IPS-18c (cell line): ENCODE results near the gene S100A4.
A peak's percentile ranks its signal among the peaks of the same experiment; 100 is the strongest.
"Not testable (repeated sequence)": the region's sequence is repeated elsewhere in the genome, so short reads cannot be mapped to it uniquely, and the experiment has no call there.

Experiments
- H3K4me3 ChIP-seq: 2 replicates; pipeline ENCODE4 v1.7.0; 2013; ENCODE audit warnings: low read depth, mild to moderate bottlenecking, low read length, moderate library complexity; ENCODE audit not compliant: insufficient read depth
- H3K9me3 ChIP-seq: one replicate; pipeline ENCODE4 v1.6.1; 2013; ENCODE audit warnings: mild to moderate bottlenecking, low read length, moderate library complexity; ENCODE audit not compliant: control insufficient read depth, insufficient read depth

S100A4 gene

DNA sequence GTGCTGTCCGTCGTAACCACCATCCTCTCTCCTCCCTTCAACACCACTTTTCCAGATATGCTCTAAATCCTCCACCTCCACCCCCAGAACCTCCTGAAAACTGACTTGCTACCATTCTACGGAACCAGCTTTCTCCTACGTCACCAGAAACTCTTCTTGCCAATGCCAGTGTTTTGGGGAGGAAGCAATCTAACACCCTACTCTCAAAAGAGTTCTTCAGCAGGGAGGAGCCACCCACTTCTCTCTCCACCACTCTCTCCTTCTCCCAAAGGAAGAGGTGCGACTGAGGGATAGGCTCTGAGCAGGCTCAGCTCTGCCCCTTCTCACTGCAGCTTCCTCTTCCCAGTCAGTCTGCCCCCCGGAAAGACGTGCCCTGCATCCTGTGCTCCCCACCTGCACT lies 26.1 kb upstream of the S100A4 start:
- Histone ChIP-seq H3K9me3 (peaks cover 4% of the 10 kb centered on the region), H3K4me3 (no peak overlapping the region)

DNA sequence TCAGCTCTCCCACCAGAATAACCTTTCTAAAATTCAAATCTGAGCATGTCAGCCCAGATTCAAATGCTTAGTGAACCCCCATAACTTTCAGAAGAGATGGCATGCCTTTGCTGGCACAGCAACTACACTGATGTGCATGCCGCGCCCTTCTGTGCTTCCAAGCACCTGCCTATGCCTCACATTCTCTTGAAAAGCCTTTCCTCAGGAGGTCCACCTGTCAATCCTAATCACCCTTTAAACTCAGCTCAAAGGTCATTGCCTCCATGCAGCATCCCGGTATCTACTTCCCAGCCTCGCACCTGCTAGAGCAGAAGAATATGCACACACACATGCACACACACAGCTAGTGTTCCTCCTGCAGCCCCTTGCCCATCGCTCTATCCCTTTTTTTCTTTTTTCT lies 25.3 kb upstream of the S100A4 start:
- Histone ChIP-seq H3K9me3 (peaks cover 4% of the 10 kb centered on the region), H3K4me3 (no peak overlapping the region)

DNA sequence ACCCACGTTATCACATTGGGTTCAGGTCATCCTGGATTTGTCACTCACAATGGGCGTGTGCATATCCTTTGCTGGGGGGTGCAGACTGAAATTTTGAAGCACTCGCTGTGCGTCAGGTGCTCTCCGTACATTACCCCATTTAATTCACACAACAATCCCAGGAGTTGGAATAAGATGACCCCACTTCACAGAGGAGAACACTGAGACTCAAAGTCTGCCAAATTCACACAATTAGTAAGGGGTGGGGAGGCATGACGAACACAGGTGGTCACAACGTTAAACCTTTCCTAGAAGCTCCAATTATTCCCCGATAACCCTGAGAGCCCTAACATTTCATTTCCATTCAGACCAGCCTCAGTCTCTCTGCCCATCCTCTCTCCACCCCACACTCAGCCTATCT lies 23.9 kb upstream of the S100A4 start:
- H3K4me3 ChIP-seq, result no peak overlapping the region

GRCh38 chr1:153568367-153569099 lies 22.9 kb upstream of the S100A4 start:
- no peak overlapping the region for H3K4me3 ChIP-seq
- H3K9me3 ChIP-seq, result peaks cover 2% of the 10 kb centered on the region

More for the DNA sequence above, 23.9 kb upstream of the S100A4 start:
- H3K9me3 ChIP-seq, result peaks cover 2% of the 10 kb centered on the region

- Histone ChIP-seq H3K9me3 (peaks cover 2% of the 10 kb centered on the region), H3K4me3 (no peak overlapping the region; the same call in 1 of the 2 replicates)
Observed at GRCh38 chr1:153567621-153568366, 22.2 kb upstream of the S100A4 start.

GRCh38 chr1:153566414-153567371 lies 21.1 kb upstream of the S100A4 start:
- Histone ChIP-seq H3K9me3 (no peaks in the 10 kb centered on the region), H3K4me3 (no peak overlapping the region)

DNA sequence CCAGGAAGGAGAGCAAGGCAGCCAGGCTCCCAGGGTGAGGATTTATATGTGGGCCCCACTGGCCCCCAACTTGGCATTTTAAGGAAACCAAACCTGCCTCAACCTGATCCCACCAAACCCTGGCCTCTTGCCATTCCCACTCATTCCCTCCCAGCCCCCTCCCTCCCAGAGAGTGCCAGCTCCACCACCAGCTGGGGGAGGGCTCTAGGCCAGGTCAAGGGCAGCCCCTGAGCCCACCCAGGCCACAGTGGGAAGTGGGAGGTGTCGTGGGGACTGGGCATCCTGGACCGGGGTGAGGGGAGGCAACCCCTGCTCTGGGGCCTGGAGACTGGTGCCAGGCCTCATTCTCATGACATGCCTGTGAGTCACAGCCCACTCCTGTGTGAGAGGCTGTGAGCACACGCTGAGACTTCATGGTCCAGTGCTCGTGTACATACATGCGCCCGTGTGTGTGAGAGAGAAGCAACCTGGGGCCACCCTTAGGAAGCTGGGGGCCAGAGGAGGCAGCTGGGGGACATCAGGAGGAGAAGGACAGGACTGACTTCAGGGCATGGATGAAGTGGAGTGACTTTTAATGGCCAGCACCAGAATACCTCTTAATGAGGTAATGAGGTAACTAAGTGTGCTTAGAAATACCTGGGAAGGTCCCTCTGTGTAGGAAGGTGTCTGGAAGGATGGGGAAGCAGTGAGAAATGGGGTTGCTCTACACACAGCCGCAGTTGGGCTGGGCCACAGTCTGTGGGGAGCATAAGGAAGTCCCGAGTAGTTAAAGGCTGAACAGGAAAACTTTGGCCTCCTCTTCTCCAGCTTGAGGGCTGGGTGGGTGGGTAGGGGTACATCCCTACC lies 20.1 kb upstream of the S100A4 start, which contains the start of gene S100A2:
TSS of gene S100A2 (minus strand) at position 316 of the 846 bp plus-strand sequence. CDS start 1,967 bp downstream, outside the sequence.
- Histone ChIP-seq H3K9me3 (no peaks in the 10 kb centered on the region), H3K4me3 (peak within 1 kb of the TSS; percentile 10; the same call in 1 of the 2 replicates)

DNA sequence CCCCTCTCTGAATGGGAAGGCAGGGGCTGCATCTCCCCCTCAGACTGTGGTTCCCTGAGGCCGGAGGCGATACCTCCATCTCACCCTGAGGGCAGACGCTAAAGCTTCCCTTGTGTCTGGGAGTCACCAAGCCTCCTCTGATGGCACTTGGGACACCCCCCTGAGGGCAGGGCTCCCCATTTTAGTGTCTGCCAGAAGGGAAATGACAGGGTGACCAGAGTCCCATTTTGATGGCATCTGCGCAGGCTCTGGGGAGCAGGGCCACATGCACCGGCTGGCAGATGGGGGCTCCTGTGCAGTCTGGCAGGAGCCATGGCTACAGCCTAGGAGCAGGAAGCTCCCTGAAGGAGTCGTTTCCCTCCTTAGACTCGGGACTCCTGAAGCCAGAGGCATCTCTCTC lies 18.4 kb upstream of the S100A4 start:
- no peaks in the 10 kb centered on the region for H3K9me3 ChIP-seq
- no peak overlapping the region for H3K4me3 ChIP-seq

DNA sequence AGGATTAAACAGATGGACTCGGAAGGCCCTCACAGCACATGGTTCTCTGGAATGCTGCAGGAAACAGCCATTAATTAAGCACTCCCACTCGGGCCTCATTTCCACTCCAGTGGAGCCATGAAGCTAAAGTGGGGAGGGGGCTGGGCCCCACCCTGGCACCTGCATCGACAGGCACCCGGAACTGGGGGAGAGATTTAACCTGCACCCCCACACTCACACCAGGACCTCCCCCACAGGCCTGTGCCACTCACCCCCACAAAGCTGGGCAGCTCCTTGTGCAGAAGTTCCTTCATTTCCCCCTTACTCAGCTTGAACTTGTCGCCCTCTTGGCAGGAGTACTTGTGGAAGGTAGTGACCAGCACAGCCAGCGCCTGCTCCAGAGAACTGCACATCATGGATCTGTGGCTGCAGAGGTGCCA lies 17.9 kb upstream of the S100A4 start:
- Histone ChIP-seq H3K9me3 (no peaks in the 10 kb centered on the region), H3K4me3 (no peak overlapping the region)

DNA sequence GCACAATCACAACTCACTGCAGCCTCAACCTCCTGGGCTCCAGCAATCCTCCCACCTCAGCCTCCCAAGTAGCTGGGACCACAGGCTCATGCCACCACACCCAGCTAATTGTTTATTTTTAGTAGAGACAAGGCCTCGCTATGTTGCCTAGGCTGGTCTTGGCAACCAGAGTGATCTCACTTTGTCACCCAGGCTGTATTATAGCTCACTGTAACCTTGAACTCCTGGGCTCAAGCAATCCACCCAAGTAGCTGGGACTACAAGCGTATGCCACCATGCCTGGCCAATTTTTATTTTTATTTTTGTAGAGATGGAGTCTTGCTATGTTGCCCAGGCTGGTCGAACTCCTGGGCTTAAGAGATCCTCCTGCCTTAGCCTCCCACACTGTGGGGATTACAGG lies 16.4 kb upstream of the S100A4 start:
- not testable (repeated sequence) for H3K9me3 ChIP-seq, H3K4me3 ChIP-seq

GRCh38 chr1:153561466-153561985 lies 15.9 kb upstream of the S100A4 start:
- H3K4me3 ChIP-seq, result no peak overlapping the region
- no peaks in the 10 kb centered on the region for H3K9me3 ChIP-seq

- no peaks in the 10 kb centered on the region for H3K9me3 ChIP-seq
Observed at GRCh38 chr1:153560771-153561465, 15.3 kb upstream of the S100A4 start.

GRCh38 chr1:153560241-153560640 lies 14.6 kb upstream of the S100A4 start:
- H3K9me3 ChIP-seq, result no peaks in the 10 kb centered on the region
- H3K4me3 ChIP-seq, result no peak overlapping the region

More at GRCh38 chr1:153560771-153561465, 15.3 kb upstream of the S100A4 start:
- no peak overlapping the region for H3K4me3 ChIP-seq

DNA sequence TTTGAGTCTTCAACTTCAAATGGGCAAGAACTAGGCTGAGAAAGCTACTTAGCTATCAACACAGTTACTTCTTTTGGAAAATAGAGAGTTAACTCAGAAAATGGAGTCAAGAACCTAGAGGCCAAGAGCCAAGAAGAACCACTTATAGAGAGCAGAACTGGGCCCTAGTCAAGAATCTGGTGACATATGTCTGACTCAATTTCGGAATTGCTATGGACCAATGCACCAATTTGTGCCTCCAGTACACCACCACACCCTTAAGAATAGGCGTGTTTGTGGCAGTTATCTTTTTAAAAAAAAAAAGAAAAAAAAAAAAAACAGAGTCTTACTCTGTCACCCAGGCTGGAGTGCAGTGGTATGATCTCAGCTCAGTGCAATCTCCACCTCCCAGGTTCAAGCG lies 12.3 kb upstream of the S100A4 start:
- no peaks in the 10 kb centered on the region for H3K9me3 ChIP-seq
- H3K4me3 ChIP-seq, result no peak overlapping the region

DNA sequence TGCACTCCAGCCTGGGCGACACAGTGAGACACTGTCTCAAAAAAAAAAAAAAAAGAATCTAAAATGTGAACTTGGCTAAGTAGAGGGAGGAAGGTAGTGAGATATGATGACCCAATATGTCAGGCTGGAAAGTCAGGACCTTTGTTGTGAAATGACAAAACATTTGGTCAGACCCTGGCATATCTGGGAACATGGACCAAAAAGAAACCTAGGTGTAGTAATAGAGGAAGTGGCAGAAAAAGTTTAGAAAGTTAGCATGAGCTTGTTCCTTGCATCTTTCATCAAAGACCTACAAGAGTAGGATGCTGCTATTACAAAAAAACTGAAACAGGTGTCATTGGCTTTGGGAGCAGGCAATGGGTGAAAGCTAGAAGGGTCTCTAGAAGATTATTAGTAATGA lies 10.7 kb upstream of the S100A4 start:
- Histone ChIP-seq H3K9me3 (no peaks in the 10 kb centered on the region), H3K4me3 (no peak overlapping the region)
